K562 (cell line): ENCODE measurements around the gene GMIP. TPM values are rescaled to one million over a fixed set of nuclear protein-coding genes. Genes with fewer than 3 reads are reported as not detected.

ENCODE experiments used
- CBX2 ChIP-seq: fragments of 200-600 bp; sonication (generic); IDR thresholded peaks from one replicate; pipeline ENCODE4 v1.6.1; 2012; ENCODE audit warnings: mild to moderate bottlenecking, low read length, inconsistent platforms; ENCODE audit not compliant: insufficient read depth, poor library complexity, severe bottlenecking
- ELF1 ChIP-seq: fragments of 200-800 bp; sonication (Bioruptor generic); IDR thresholded peaks from 2 replicates; pipeline ENCODE4 v1.6.1; 2016; ENCODE audit warnings: missing genetic modification characterization, missing compliant biosample characterization
- FOXA3 ChIP-seq, 2 experiments: fragments of 450-650 bp in 1 of 2; sonication (generic) in 1 of 2; formaldehyde crosslinking; IDR thresholded peaks in 1 of 2; conservative IDR thresholded peaks in 1 of 2; 2 replicates each; pipeline versions ENCODE4 v1.4.0 to v1.8.0; 2020 to 2022; ENCODE audit warnings: mild to moderate bottlenecking in 2 of 2, missing genetic modification reagents in 1 of 2
- MAZ ChIP-seq, 2 experiments: fragments of 450-650 bp in 1 of 2; sonication (generic) in 1 of 2; formaldehyde crosslinking; IDR thresholded peaks in 1 of 2; conservative IDR thresholded peaks in 1 of 2; 2 replicates each; pipeline versions ENCODE4 v1.4.0 to v1.5.0; 2020; ENCODE audit warnings: mild to moderate bottlenecking in 1 of 2, missing genetic modification reagents in 1 of 2
- MBD2 ChIP-seq: sonication (generic); IDR thresholded peaks from 2 replicates; pipeline ENCODE4 v1.6.1; 2016; ENCODE audit warnings: low read depth, borderline replicate concordance
- NFYB ChIP-seq: IDR thresholded peaks from 2 replicates; pipeline ENCODE4 v1.6.1; 2011; ENCODE audit warnings: mild to moderate bottlenecking, moderate library complexity; ENCODE audit not compliant: insufficient read length; ENCODE audit errors: extremely low read depth
- RBFOX2 ChIP-seq: fragments of 200-400 bp; formaldehyde crosslinking; IDR thresholded peaks from 2 replicates; pipeline ENCODE4 v1.6.1; 2017; ENCODE audit warnings: low read depth, mild to moderate bottlenecking, low read length, moderate library complexity
- SMAD4 ChIP-seq: fragments of 250-450 bp; sonication (Bioruptor Pico); conservative IDR thresholded peaks from 2 replicates; pipeline ENCODE4 v1.8.0; 2021; ENCODE audit warnings: inconsistent platforms, mild to moderate bottlenecking, moderate library complexity
- STAT5A ChIP-seq: IDR thresholded peaks from 2 replicates; pipeline ENCODE4 v1.6.1; 2012; ENCODE audit warnings: low read length, inconsistent platforms, borderline replicate concordance
- TGIF2 ChIP-seq: sonication (generic); formaldehyde crosslinking; IDR thresholded peaks from 2 replicates; pipeline ENCODE4 v1.8.1; 2022; ENCODE audit warnings: mild to moderate bottlenecking, missing genetic modification reagents, moderate library complexity
- TOE1 ChIP-seq, 2 experiments: fragments of 450-650 bp in 1 of 2; sonication (generic) in 1 of 2; formaldehyde crosslinking in 1 of 2; IDR thresholded peaks; 2 replicates each; pipeline versions ENCODE4 v1.7.1 to v1.8.0; 2016 to 2022; ENCODE audit warnings: borderline replicate concordance in 2 of 2, mild to moderate bottlenecking in 2 of 2, antibody characterized with exemption in 1 of 2, inconsistent platforms in 1 of 2, low read depth in 1 of 2, missing genetic modification reagents in 1 of 2, moderate library complexity in 1 of 2
- ZNF644 ChIP-seq: fragments of 200-800 bp; sonication (Bioruptor generic); IDR thresholded peaks from 2 replicates; pipeline ENCODE4 v1.6.1; 2016; ENCODE audit warnings: low read depth, missing genetic modification characterization, missing compliant biosample characterization
- ZNF778 ChIP-seq: fragments of 450-650 bp; formaldehyde crosslinking; IDR thresholded peaks from 2 replicates; pipeline ENCODE4 v1.4.0; 2020; ENCODE audit warnings: mild to moderate bottlenecking, moderate library complexity
- polyA plus RNA-seq, 8 experiments: library from polyadenylated mRNA; depleted of rRNA in 4 of 8; stranded (reverse) in 5 of 8; unstranded in 3 of 8; fragments of >200 nt; fragmentation: Nextera tagmentation in 2 of 8; fragmentation: Illumina TruSeq in 1 of 8; extraction: Ambion mirVana in 2 of 8; extraction: Trizol in 1 of 8; gene quantifications; 2 replicates each; pipeline versions ENCODE4 v1.2.1 to v1.2.3, GENCODE V29; 2011 to 2014; ENCODE audit warnings: inconsistent platforms in 1 of 8, missing spikeins in 1 of 8
- total RNA-seq, 7 experiments: library from RNA; depleted of rRNA in 6 of 7; stranded (reverse); fragments of >200 nt in 6 of 7; fragmentation: Illumina TruSeq in 2 of 7; extraction: Trizol in 2 of 7; gene quantifications; 2 replicates each; pipeline versions ENCODE4 v1.2.1 to v1.2.3, GENCODE V29; 2011 to 2021; ENCODE audit warnings: low replicate concordance in 1 of 7
- TF ChIP-seq, protein P1 (sequence below), 2 experiments: fragments of 450-650 bp in 1 of 2; sonication (generic) in 1 of 2; formaldehyde crosslinking; conservative IDR thresholded peaks; 2 replicates each; pipeline versions ENCODE4 v1.4.0 to v1.8.1; 2020 to 2022; ENCODE audit warnings: mild to moderate bottlenecking in 1 of 2, missing genetic modification reagents in 1 of 2
- TF ChIP-seq, protein P2 (sequence below), 2 experiments: IDR thresholded peaks; 2 replicates each; pipeline ENCODE4 v1.6.1; 2012; ENCODE audit warnings: improper control_type of control experiment in 2 of 2, low read depth in 2 of 2, low read length in 2 of 2, borderline replicate concordance in 1 of 2
- TF ChIP-seq, protein P3 (sequence below): sonication (generic); formaldehyde crosslinking; IDR thresholded peaks from 2 replicates; pipeline ENCODE4 v1.8.1; 2022; ENCODE audit warnings: missing genetic modification reagents
- TF ChIP-seq, protein P4 (sequence below), 2 experiments: IDR thresholded peaks; 2 replicates each; pipeline ENCODE4 v1.6.1; 2011; ENCODE audit warnings: borderline replicate concordance in 1 of 2, control low read depth in 1 of 2, low read depth in 1 of 2, low read length in 1 of 2, mild to moderate bottlenecking in 1 of 2, mixed read lengths in 1 of 2, moderate library complexity in 1 of 2; ENCODE audit not compliant: insufficient read depth in 1 of 2, insufficient read length in 1 of 2, poor library complexity in 1 of 2, severe bottlenecking in 1 of 2; ENCODE audit errors: extremely low read depth in 1 of 2
- TF ChIP-seq, protein P5 (sequence below): fragments of 250-450 bp; sonication (Bioruptor Pico); IDR thresholded peaks from 2 replicates; pipeline ENCODE4 v1.8.0; 2022; ENCODE audit warnings: moderate library complexity, mild to moderate bottlenecking, inconsistent platforms

The GMIP gene
- total and polyA plus RNA-seq, 9 of the 15 experiments (the other 6 are each of a cell fraction or from before 2014, with no cell fraction given): 0.14 to 15.8 (median 3.2) TPM

DNA sequence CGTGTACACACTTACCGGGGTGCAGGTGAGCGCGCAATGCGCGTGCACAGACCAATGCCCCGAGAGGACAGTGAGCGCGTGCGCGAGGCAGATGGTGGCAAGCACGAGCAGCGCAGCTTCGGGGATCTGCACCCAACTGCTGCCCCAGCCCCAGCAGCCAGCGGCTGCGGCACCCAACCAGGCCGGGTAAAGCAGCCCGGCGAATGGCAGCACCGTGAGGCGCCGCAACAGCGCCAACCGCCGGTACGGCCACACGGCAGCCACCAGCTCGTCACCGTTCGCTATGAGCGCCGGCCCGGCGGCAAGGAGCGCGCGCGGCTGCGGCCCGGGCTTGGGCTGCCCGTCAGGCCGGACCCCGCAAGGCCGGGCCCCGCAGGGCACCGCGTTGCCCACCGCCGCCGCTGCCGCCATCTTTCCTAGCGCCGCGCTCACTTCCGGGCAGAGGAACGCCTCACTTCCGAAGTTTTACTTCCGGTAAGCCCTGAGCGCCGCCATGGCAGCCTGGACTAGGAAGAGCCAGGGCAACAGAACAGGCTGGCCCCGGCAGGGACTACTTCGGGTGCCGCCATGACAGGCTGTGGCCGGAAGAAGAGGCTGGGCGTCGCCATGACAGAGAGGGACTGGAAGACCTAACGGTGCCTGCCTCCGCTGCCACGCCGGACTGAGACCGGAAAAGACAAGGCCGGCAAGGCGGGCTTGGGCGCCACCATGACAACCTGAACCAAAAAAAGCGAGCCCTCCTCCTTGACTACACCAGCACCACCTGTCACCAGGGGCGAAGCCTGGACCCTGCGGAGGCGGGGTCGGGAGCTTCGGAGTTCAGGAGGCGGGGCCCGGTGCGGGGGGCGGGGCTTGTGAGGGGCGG is 20.0 kb upstream of the GMIP start, which contains the start of gene ATP13A1 (continued):
- TF ChIP-seq, protein P1, sequence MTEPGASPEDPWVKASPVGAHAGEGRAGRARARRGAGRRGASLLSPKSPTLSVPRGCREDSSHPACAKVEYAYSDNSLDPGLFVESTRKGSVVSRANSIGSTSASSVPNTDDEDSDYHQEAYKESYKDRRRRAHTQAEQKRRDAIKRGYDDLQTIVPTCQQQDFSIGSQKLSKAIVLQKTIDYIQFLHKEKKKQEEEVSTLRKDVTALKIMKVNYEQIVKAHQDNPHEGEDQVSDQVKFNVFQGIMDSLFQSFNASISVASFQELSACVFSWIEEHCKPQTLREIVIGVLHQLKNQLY (CRISPR knock-in tag; conservative IDR thresholded peaks at IDR 0.05): no peak
- TF ChIP-seq TOE1 (IDR thresholded peaks at IDR 0.05; ENCODE audit: borderline replicate concordance) (0 out of 2 replicates have a peak, but pooled peaks have one; percentile 34), TOE1 (CRISPR knock-in tag; IDR thresholded peaks at IDR 0.05; ENCODE audit: borderline replicate concordance, low read depth) (no peak), CBX2 (no peak), NFYB (no peak), STAT5A (no peak), RBFOX2 (peak; percentile 94), MBD2 (peak; percentile 66), FOXA3 (CRISPR knock-in tag; conservative IDR thresholded peaks at IDR 0.05 in 1 of 2, IDR thresholded peaks at IDR 0.05 in 1 of 2) (no peak), MAZ (CRISPR knock-in tag; conservative IDR thresholded peaks at IDR 0.05 in 1 of 2, IDR thresholded peaks at IDR 0.05 in 1 of 2) (peak in 1 of 2 experiments; percentile 60; a peak in 3 of 4 replicates), ELF1 (tag) (peak; percentile 98), ZNF644 (tag) (peak; percentile 89), ZNF778 (CRISPR knock-in tag) (no peak), SMAD4 (CRISPR knock-in tag) (peak; percentile 33), TGIF2 (CRISPR knock-in tag) (0 out of 2 replicates have a peak, but pooled peaks have one; percentile 57)
- TF ChIP-seq, protein P2, sequence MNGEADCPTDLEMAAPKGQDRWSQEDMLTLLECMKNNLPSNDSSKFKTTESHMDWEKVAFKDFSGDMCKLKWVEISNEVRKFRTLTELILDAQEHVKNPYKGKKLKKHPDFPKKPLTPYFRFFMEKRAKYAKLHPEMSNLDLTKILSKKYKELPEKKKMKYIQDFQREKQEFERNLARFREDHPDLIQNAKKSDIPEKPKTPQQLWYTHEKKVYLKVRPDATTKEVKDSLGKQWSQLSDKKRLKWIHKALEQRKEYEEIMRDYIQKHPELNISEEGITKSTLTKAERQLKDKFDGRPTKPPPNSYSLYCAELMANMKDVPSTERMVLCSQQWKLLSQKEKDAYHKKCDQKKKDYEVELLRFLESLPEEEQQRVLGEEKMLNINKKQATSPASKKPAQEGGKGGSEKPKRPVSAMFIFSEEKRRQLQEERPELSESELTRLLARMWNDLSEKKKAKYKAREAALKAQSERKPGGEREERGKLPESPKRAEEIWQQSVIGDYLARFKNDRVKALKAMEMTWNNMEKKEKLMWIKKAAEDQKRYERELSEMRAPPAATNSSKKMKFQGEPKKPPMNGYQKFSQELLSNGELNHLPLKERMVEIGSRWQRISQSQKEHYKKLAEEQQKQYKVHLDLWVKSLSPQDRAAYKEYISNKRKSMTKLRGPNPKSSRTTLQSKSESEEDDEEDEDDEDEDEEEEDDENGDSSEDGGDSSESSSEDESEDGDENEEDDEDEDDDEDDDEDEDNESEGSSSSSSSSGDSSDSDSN (IDR thresholded peaks at IDR 0.05; ENCODE audit: borderline replicate concordance in 1 of 2, low read depth in 2 of 2, low read length in 2 of 2): 0 out of 4 replicates have a peak, but pooled peaks of 1 of the 2 experiments have one; percentile 24
- TF ChIP-seq, protein P3, sequence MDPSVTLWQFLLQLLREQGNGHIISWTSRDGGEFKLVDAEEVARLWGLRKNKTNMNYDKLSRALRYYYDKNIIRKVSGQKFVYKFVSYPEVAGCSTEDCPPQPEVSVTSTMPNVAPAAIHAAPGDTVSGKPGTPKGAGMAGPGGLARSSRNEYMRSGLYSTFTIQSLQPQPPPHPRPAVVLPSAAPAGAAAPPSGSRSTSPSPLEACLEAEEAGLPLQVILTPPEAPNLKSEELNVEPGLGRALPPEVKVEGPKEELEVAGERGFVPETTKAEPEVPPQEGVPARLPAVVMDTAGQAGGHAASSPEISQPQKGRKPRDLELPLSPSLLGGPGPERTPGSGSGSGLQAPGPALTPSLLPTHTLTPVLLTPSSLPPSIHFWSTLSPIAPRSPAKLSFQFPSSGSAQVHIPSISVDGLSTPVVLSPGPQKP (CRISPR knock-in tag): no peak
- TF ChIP-seq, protein P4, sequence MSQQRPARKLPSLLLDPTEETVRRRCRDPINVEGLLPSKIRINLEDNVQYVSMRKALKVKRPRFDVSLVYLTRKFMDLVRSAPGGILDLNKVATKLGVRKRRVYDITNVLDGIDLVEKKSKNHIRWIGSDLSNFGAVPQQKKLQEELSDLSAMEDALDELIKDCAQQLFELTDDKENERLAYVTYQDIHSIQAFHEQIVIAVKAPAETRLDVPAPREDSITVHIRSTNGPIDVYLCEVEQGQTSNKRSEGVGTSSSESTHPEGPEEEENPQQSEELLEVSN (IDR thresholded peaks at IDR 0.05; ENCODE audit: borderline replicate concordance in 1 of 2, extremely low read depth in 1 of 2, insufficient read depth in 1 of 2, insufficient read length in 1 of 2, low read depth in 1 of 2, low read length in 1 of 2, poor library complexity in 1 of 2, severe bottlenecking in 1 of 2): peak; percentile 18 to 40
- TF ChIP-seq, protein P5, sequence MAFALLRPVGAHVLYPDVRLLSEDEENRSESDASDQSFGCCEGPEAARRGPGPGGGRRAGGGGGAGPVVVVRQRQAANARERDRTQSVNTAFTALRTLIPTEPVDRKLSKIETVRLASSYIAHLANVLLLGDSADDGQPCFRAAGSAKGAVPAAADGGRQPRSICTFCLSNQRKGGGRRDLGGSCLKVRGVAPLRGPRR (CRISPR knock-in tag): no peak
